Measurements from ENCODE around the gene C14orf119. TPM values are rescaled to one million over a fixed set of nuclear protein-coding genes. Genes with fewer than 3 reads are reported as not detected.

C14orf119 gene
- total RNA-seq, 1 experiment from 2014 or later = 81.3 TPM

GRCh38 chr14:23147676-23148075 lies 52.4 kb downstream of the C14orf119 start:
- peaks cover 10% of the 10 kb centered on the region for H3K4me1 Mint-ChIP-seq
- DNase-seq (ENCODE audit: low spot score) = no peak
- peaks cover 67% of the 10 kb centered on the region for H3K36me3 Mint-ChIP-seq
- no peaks in the 10 kb centered on the region for H3K27me3 Mint-ChIP-seq (ENCODE audit: low read depth)
- TF ChIP-seq IRF2 (CRISPR knock-in tag; IDR thresholded peaks at IDR 0.05; ENCODE audit: borderline replicate concordance, low read depth) (no peak), RELA (CRISPR knock-in tag; IDR thresholded peaks at IDR 0.05; ENCODE audit: borderline replicate concordance) (no peak), NFATC4 (CRISPR knock-in tag; IDR thresholded peaks at IDR 0.05) (no peak), ATF1 (CRISPR knock-in tag; IDR thresholded peaks at IDR 0.05) (no peak), PRRX2 (CRISPR knock-in tag; IDR thresholded peaks at IDR 0.05) (no peak), ZNF671 (CRISPR knock-in tag; IDR thresholded peaks at IDR 0.05) (no peak), FOXP1 (CRISPR knock-in tag; IDR thresholded peaks at IDR 0.05; ENCODE audit: borderline replicate concordance) (no peak), CBFB (CRISPR knock-in tag; IDR thresholded peaks at IDR 0.05; ENCODE audit: low read depth) (no peak), NFYB (CRISPR knock-in tag; conservative IDR thresholded peaks at IDR 0.05; ENCODE audit: low read depth) (no peak), TEAD4 (CRISPR knock-in tag; IDR thresholded peaks at IDR 0.05) (no peak), FOXK1 (CRISPR knock-in tag; IDR thresholded peaks at IDR 0.05) (no peak), PRDM15 (CRISPR knock-in tag; IDR thresholded peaks at IDR 0.05) (no peak), PREB (CRISPR knock-in tag; IDR thresholded peaks at IDR 0.05; ENCODE audit: borderline replicate concordance) (no peak), SOX15 (CRISPR knock-in tag; IDR thresholded peaks at IDR 0.05) (no peak), E2F1 (CRISPR knock-in tag; IDR thresholded peaks at IDR 0.05) (no peak), ZNF423 (CRISPR knock-in tag; IDR thresholded peaks at IDR 0.05) (no peak), USF2 (CRISPR knock-in tag; IDR thresholded peaks at IDR 0.05) (no peak)
- no peak for ATAC-seq
- no peak overlapping the region for H3K4me3 Mint-ChIP-seq
- no peak overlapping the region for H3K27ac Mint-ChIP-seq
- POLR2A ChIA-PET = no interaction called here
- CTCF ChIA-PET = no interaction called here
- H3K9me3 Mint-ChIP-seq = peaks cover 11% of the 10 kb centered on the region

GRCh38 chr14:23148591-23149249 lies 53.4 kb downstream of the C14orf119 start:
- CTCF ChIA-PET = interaction anchor here (1.1 kb wide), 1 partner anchor 27 kb away, joined by 3 read pairs; no protein-coding TSS in a partner anchor
- TF ChIP-seq TP53 (CRISPR knock-in tag; IDR thresholded peaks at IDR 0.05) (no peak), FOXJ3 (CRISPR knock-in tag; IDR thresholded peaks at IDR 0.05; ENCODE audit: borderline replicate concordance) (no peak), E2F4 (CRISPR knock-in tag; IDR thresholded peaks at IDR 0.05; ENCODE audit: borderline replicate concordance, low read depth) (no peak), ZNF232 (CRISPR knock-in tag; IDR thresholded peaks at IDR 0.05) (no peak), KAT7 (CRISPR knock-in tag; IDR thresholded peaks at IDR 0.05; ENCODE audit: borderline replicate concordance) (no peak), ZNF425 (CRISPR knock-in tag; conservative IDR thresholded peaks at IDR 0.05) (no peak), CBFB (CRISPR knock-in tag; IDR thresholded peaks at IDR 0.05; ENCODE audit: low read depth) (no peak), ZNF512 (CRISPR knock-in tag; IDR thresholded peaks at IDR 0.05; ENCODE audit: borderline replicate concordance) (no peak)

More at GRCh38 chr14:23148591-23149249, 53.4 kb downstream of the C14orf119 start:
- Mint-ChIP-seq H3K4me3 (no peak overlapping the region), H3K9me3 (peaks cover 11% of the 10 kb centered on the region), H3K27ac (peak overlapping the region; percentile 46; the same call in 1 of the 2 replicates), H3K27me3 (ENCODE audit: low read depth) (no peaks in the 10 kb centered on the region), H3K4me1 (peaks cover 15% of the 10 kb centered on the region), H3K36me3 (peaks cover 67% of the 10 kb centered on the region)
- no peak for DNase-seq (ENCODE audit: low spot score)
- no peak for ATAC-seq
- POLR2A ChIA-PET = no interaction called here

Measured in WTC11 (cell line).